ENCODE data around the gene EXD3. TPM values are rescaled to one million over a fixed set of nuclear protein-coding genes. Genes with fewer than 3 reads are reported as not detected.

The EXD3 gene
- total RNA-seq, 1 experiment from 2014 or later = 15.3 TPM

GRCh38 chr9:137275588-137276472 lies 147.1 kb downstream of the EXD3 start:
- Mint-ChIP-seq H3K4me1 (peaks cover 20 to 29% of the 10 kb centered on the region in 2 experiments), H3K27ac (peak overlapping the region; percentile 79 to 96 (median 95); a peak in 6 of 7 replicates), H3K27me3 (ENCODE audit: low read depth) (no peaks in the 10 kb centered on the region), H3K36me3 (ENCODE audit: insufficient read depth in 1 of 3, low read depth in 3 of 3) (peaks cover 2 to 10% (median 9%) of the 10 kb centered on the region in 3 experiments; a peak in 6 of 7 replicates), H3K9me3 (no peaks in the 10 kb centered on the region), H3K4me3 (peak overlapping the region in 1 of 2 experiments; percentile 8; a peak in 2 of 5 replicates)
- no peak overlapping the region for H2AFZ ChIP-seq (ENCODE audit: low read length)
- DNase-seq = peak; percentile 41
- no peak overlapping the region for H3K56ac ChIP-seq (ENCODE audit: insufficient read length, low read depth, low read length)
- no peak overlapping the region for H2BK12ac ChIP-seq (ENCODE audit: insufficient read length, low read depth, low read length)
- no peak overlapping the region for H2BK120ac ChIP-seq (ENCODE audit: low read depth, low read length, poor library complexity, severe bottlenecking)
- no peak overlapping the region for H3K23ac ChIP-seq (ENCODE audit: insufficient read length, low read depth, low read length)
- no peak overlapping the region for H3T11ph ChIP-seq (ENCODE audit: low read length)
- no peaks in the 10 kb centered on the region for H4K20me1 ChIP-seq (ENCODE audit: control insufficient read depth, insufficient read depth, insufficient read length)
- no peak overlapping the region for H4K8ac ChIP-seq (replicated peaks; ENCODE audit: insufficient read length, low read depth, low read length)
- peaks cover 6% of the 10 kb centered on the region for H3K23me2 ChIP-seq (ENCODE audit: insufficient read length, low read depth, low read length, poor library complexity, severe bottlenecking)
- H3K27me3 ChIP-seq (ENCODE audit: insufficient read depth, low read length) = no peaks in the 10 kb centered on the region
- H3K4me2 ChIP-seq (ENCODE audit: insufficient read depth, insufficient read length, low read length) = no peak overlapping the region
- WGBS (ENCODE audit: extremely low coverage, insufficient read length, low lambda C conversion rate) = no CpG with 5 or more reads among the region's 24 CpGs
- no peaks in the 10 kb centered on the region for H3K4me1 ChIP-seq (ENCODE audit: insufficient read depth, low read length)
- no peak overlapping the region for H4K5ac ChIP-seq (ENCODE audit: insufficient read length, low read depth, low read length)
- H2BK5ac ChIP-seq (ENCODE audit: insufficient read length, low read length) = no peak overlapping the region
- H2AK5ac ChIP-seq (ENCODE audit: insufficient read length, low read length) = no peak overlapping the region
- H4K91ac ChIP-seq (ENCODE audit: insufficient read length, low read depth, low read length) = no peak overlapping the region
- H3K4ac ChIP-seq (ENCODE audit: low read depth, low read length) = no peak overlapping the region
- H2BK15ac ChIP-seq (ENCODE audit: low read depth, low read length) = no peak overlapping the region
- H2BK20ac ChIP-seq (ENCODE audit: low read depth, low read length, poor library complexity, severe bottlenecking) = no peak overlapping the region
- no peak overlapping the region for H3K9ac ChIP-seq (ENCODE audit: extremely low read depth, insufficient read length, low read length)
- no peaks in the 10 kb centered on the region for H3K79me1 ChIP-seq (ENCODE audit: insufficient read depth, low read depth, low read length, poor library complexity, severe bottlenecking)
- H3K9me3 ChIP-seq (ENCODE audit: control insufficient read depth, low read depth, low read length) = no peaks in the 10 kb centered on the region
- H3K79me2 ChIP-seq (ENCODE audit: insufficient read depth, low read length) = no peaks in the 10 kb centered on the region
- no peak overlapping the region for H3K14ac ChIP-seq (ENCODE audit: insufficient read depth, low read length)
- no peak for TF ChIP-seq CTCF (conservative IDR thresholded peaks at IDR 0.05)
- H3K27ac ChIP-seq (ENCODE audit: insufficient read length, low read depth, low read length) = no peak overlapping the region
- no peak overlapping the region for H3K18ac ChIP-seq (ENCODE audit: insufficient read length, low read depth, low read length)
